ENCODE measurements around the gene AHCYL2. TPM values are rescaled to one million over a fixed set of nuclear protein-coding genes. Genes with fewer than 3 reads are reported as not detected.
"Not testable (repeated sequence)": the region's sequence is repeated elsewhere in the genome, so short reads cannot be mapped to it uniquely, and the experiment has no call there.

AHCYL2 gene
- total RNA-seq, 4 donors from 2014 or later = 33.5 to 61.2 (median 41.7) TPM

DNA sequence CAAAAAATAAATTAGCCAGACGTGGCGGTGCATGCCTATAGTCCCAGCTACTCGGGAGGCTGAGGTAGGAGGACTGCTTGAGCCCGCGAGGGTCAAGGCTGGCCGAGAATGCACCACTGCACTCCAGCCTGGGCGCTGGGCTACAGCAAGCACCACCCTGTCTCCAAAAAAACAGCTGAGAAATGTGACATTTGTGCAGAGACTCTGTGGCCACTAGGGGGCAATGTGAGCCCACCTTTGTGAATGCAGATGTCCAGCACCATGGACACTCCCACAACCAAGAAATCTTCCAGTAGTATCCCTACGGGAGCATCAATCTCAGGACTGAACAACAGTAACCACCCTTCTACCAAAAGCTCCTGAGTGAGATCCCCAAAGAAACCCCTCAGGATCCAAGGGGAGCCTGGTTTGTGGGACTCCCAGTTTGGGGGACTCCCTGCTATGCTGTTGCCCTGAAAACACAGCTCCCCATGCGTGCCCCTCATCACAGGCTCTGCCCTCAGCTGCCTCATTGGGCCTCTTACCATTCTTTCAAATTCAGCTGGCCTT is 6.2 kb upstream of the AHCYL2 start:
- DNase-seq (ENCODE audit: low spot score in 2 of 2) = peak; percentile 89 to 92
- TF ChIP-seq, protein P1, sequence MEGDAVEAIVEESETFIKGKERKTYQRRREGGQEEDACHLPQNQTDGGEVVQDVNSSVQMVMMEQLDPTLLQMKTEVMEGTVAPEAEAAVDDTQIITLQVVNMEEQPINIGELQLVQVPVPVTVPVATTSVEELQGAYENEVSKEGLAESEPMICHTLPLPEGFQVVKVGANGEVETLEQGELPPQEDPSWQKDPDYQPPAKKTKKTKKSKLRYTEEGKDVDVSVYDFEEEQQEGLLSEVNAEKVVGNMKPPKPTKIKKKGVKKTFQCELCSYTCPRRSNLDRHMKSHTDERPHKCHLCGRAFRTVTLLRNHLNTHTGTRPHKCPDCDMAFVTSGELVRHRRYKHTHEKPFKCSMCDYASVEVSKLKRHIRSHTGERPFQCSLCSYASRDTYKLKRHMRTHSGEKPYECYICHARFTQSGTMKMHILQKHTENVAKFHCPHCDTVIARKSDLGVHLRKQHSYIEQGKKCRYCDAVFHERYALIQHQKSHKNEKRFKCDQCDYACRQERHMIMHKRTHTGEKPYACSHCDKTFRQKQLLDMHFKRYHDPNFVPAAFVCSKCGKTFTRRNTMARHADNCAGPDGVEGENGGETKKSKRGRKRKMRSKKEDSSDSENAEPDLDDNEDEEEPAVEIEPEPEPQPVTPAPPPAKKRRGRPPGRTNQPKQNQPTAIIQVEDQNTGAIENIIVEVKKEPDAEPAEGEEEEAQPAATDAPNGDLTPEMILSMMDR (IDR thresholded peaks at IDR 0.05) = peak; percentile 76 to 77
- TF ChIP-seq POLR2A (IDR thresholded peaks at IDR 0.05) = no peak
- no peak for TF ChIP-seq EP300 (IDR thresholded peaks at IDR 0.05)
- Histone ChIP-seq H3K27me3 (no peaks in the 10 kb centered on the region), H3K36me3 (no peaks in the 10 kb centered on the region), H3K4me1 (peaks cover 5% of the 10 kb centered on the region), H3K4me3 (no peak overlapping the region), H3K9me3 (no peaks in the 10 kb centered on the region), H3K27ac (no peak overlapping the region)
- WGBS = 16% methylated on average over 8 of the region's 9 CpGs

DNA sequence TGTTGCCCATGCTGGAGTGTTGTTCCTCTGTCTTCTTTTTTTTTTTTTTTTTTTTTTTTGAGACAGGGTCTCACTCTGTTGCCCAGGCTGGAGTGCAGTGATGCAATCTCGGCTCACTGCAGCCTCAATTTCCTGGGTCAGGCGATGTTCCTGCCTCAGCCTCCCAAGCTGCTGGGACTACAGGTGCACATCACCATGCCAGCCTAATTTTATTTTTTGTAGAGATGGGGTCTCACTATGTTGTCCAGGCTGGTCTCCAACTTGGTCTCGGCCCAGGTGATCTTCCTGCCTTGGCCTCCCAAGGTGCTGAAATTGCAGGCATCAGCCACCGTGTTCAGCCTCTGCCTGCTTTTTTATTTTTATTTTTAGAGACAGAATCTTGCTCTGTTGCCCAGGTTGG is 5.7 kb upstream of the AHCYL2 start:
- WGBS = 94% methylated on average over 4 of the region's 4 CpGs
- H3K27ac ChIP-seq; H3K9me3 ChIP-seq; DNase-seq (ENCODE audit: low spot score in 2 of 2); H3K27me3 ChIP-seq; H3K4me3 ChIP-seq; H3K36me3 ChIP-seq: not testable (repeated sequence)
- peaks cover 11% of the 10 kb centered on the region for H3K4me1 ChIP-seq

DNA sequence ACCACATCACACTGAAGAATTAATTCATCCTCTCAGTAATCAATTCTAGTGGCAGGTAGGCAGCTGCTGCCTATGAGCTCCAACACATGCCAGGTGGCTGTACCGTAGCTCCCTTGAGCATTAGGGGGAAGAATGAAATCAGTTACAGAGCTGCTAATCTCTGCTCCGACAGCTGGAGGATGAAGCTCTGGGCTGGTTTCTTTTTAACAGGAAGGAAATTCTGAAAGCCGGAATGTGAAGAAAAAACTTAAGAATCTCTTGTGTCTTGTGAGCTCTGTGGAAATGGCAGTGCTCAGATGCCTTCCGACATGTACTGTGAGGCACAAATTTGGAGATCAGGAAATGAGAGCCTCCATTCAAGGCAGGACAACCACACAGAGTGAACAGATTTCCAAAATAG is 2.8 kb upstream of the AHCYL2 start:
- Histone ChIP-seq H3K27me3 (no peaks in the 10 kb centered on the region), H3K9me3 (no peaks in the 10 kb centered on the region), H3K4me1 (peaks cover 27% of the 10 kb centered on the region), H3K36me3 (no peaks in the 10 kb centered on the region), H3K4me3 (no peak overlapping the region), H3K27ac (no peak overlapping the region)
- no peak for DNase-seq (ENCODE audit: low spot score in 2 of 2)
- no peak for TF ChIP-seq EP300 (IDR thresholded peaks at IDR 0.05)
- TF ChIP-seq, protein P1 (IDR thresholded peaks at IDR 0.05) = no peak
- TF ChIP-seq POLR2A (IDR thresholded peaks at IDR 0.05) = no peak
- TF ChIP-seq POLR2AphosphoS5 (IDR thresholded peaks at IDR 0.05) = no peak
- WGBS = 47% methylated on average over 4 of the region's 4 CpGs

DNA sequence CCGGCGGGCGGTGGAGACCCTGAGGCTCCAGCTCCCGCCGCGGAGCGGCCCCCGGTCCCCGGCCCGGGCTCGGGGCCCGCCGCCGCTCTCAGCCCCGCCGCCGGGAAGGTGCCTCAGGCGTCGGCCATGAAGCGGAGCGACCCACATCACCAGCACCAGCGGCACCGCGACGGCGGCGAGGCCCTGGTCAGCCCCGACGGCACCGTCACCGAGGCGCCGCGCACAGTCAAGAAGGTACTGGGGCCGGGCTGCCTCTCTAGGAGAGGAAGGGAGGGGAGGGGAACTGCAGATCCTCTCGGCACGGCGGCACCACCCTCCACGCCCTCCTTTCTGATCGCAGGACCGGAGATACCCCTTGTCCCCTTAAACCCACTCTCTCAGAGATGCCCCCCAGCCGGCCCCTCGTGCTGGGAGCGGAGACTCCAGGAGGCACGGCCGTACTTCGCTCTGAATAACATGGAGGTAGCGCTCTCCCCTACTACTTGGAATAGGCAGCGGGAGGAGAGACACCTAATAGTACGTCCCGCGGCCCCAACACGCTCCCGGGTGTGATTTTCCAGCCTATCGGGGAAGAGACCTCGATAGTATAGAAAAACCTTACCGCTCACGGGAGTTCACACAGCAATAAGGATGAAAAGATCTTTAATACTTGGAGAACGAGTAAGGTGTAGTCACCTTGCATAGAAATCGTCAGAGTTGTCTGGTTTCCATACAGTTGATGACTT is 538 bp downstream of the AHCYL2 start:
- H3K27ac ChIP-seq = peak overlapping the region; percentile 91
- no peaks in the 10 kb centered on the region for H3K27me3 ChIP-seq
- under 1% methylated on average over 23 of the region's 60 CpGs for WGBS
- H3K9me3 ChIP-seq = no peaks in the 10 kb centered on the region
- DNase-seq (ENCODE audit: low spot score in 2 of 2) = peak in 1 of 2 donors; percentile 80
- H3K36me3 ChIP-seq = no peaks in the 10 kb centered on the region
- TF ChIP-seq EP300 (IDR thresholded peaks at IDR 0.05) (no peak), POLR2A (IDR thresholded peaks at IDR 0.05) (no peak), POLR2AphosphoS5 (IDR thresholded peaks at IDR 0.05) (no peak)
- TF ChIP-seq, protein P1 (IDR thresholded peaks at IDR 0.05) = no peak
- H3K4me1 ChIP-seq = peaks cover 38% of the 10 kb centered on the region
- H3K4me3 ChIP-seq = peak overlapping the region; percentile 86

DNA sequence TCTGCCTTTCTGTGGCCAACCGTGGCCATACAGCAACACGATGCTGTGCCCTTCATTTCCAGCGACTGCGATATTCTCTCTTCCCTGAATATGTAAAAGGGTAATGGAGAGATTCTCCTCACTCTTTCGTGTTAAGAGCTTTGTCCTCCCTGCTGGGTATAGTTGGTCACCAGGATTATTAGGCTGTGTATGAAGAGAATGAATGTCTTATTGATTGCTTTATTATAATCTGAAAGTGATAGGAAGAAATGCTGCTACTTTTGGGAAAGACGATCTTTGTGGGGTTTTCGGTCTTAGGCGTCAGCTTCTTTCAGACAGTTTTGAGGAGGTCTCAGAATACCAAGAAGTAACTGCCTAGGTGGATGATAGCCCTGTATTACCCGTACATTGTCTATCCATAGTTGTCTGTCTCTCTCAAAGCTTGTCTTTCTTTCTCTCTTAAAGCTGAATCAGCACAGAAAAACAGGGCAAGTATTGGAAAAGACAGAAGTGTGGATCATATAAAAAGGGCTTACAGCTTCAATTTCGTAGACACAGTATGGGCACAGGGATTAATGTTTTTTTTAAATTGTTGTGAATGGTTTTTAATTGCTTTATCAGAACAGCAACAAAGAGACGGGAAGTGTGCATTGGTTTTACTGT is 1.2 kb downstream of the AHCYL2 start:
- H3K9me3 ChIP-seq = no peaks in the 10 kb centered on the region
- no peaks in the 10 kb centered on the region for H3K36me3 ChIP-seq
- TF ChIP-seq, protein P1 (IDR thresholded peaks at IDR 0.05) = no peak
- no peak for TF ChIP-seq POLR2AphosphoS5 (IDR thresholded peaks at IDR 0.05)
- TF ChIP-seq POLR2A (IDR thresholded peaks at IDR 0.05) = no peak
- H3K4me1 ChIP-seq = peaks cover 38% of the 10 kb centered on the region
- no peaks in the 10 kb centered on the region for H3K27me3 ChIP-seq
- H3K4me3 ChIP-seq = peak overlapping the region; percentile 86
- peak overlapping the region; percentile 91 for H3K27ac ChIP-seq
- WGBS = 18% methylated on average over 11 of the region's 11 CpGs
- DNase-seq (ENCODE audit: low spot score in 2 of 2) = no peak
